ENCODE results near the gene CAPN3.
"Not testable (repeated sequence)": the region's sequence is repeated elsewhere in the genome, so short reads cannot be mapped to it uniquely, and the experiment has no call there.

GRCh38 chr15:42337104-42337503, 22.2 kb upstream of the CAPN3 start:
- not testable (repeated sequence) for TF ChIP-seq CTCF, POLR2A (IDR thresholded peaks at IDR 0.05)
